Mesenchymal stem cell (in vitro differentiated cells and primary cell): ENCODE results near the gene NHEJ1.

Source experiments
- DNase-seq: peaks from one replicate; pipeline ENCODE4 v3.0.0-alpha.2; 2013
- H2AFZ ChIP-seq: one replicate; pipeline ENCODE4 v1.6.1; 2013; ENCODE audit warnings: low read depth, mild to moderate bottlenecking, control low read depth, inconsistent platforms, low read length, moderate library complexity
- H2AK5ac ChIP-seq: 2 replicates; pipeline ENCODE4 v1.6.1; 2013; ENCODE audit warnings: low read length, moderate library complexity, mild to moderate bottlenecking, inconsistent platforms; ENCODE audit not compliant: severe bottlenecking
- H2BK120ac ChIP-seq: one replicate; pipeline ENCODE4 v1.6.1; 2013; ENCODE audit warnings: low read depth, mild to moderate bottlenecking, inconsistent platforms, low read length, moderate library complexity
- H2BK12ac ChIP-seq, 2 experiments: one replicate each; pipeline ENCODE4 v1.6.1; 2013; ENCODE audit warnings: inconsistent platforms in 2 of 2, low read length in 2 of 2, mild to moderate bottlenecking in 2 of 2, moderate library complexity in 2 of 2, control low read depth in 1 of 2
- H2BK15ac ChIP-seq: one replicate; pipeline ENCODE4 v1.6.1; 2013; ENCODE audit warnings: mild to moderate bottlenecking, low read depth, inconsistent platforms; ENCODE audit not compliant: poor library complexity, severe bottlenecking
- H2BK5ac ChIP-seq: 2 replicates; pipeline ENCODE4 v1.6.1; 2013; ENCODE audit warnings: low read depth, mild to moderate bottlenecking, low read length, control low read depth, inconsistent platforms; ENCODE audit not compliant: poor library complexity, severe bottlenecking
- H3K14ac ChIP-seq, 2 experiments: one replicate each; pipeline ENCODE4 v1.6.1; 2013; ENCODE audit warnings: inconsistent platforms in 2 of 2, low read length in 2 of 2, control low read depth in 1 of 2, mild to moderate bottlenecking in 1 of 2, moderate library complexity in 1 of 2
- H3K18ac ChIP-seq, 2 experiments: one replicate each; pipeline ENCODE4 v1.6.1; 2013; ENCODE audit warnings: inconsistent platforms in 2 of 2, low read length in 2 of 2, control low read depth in 1 of 2, low read depth in 1 of 2, mild to moderate bottlenecking in 1 of 2
- H3K23ac ChIP-seq, 2 experiments: one replicate each; pipeline ENCODE4 v1.6.1; 2013; ENCODE audit warnings: inconsistent platforms in 2 of 2, low read length in 2 of 2, mild to moderate bottlenecking in 2 of 2, moderate library complexity in 2 of 2, control low read depth in 1 of 2
- H3K27ac ChIP-seq: 2 replicates; pipeline ENCODE4 v1.5.1; 2013; ENCODE audit warnings: mild to moderate bottlenecking, moderate library complexity, low read length, control low read depth, inconsistent platforms; ENCODE audit not compliant: poor library complexity, severe bottlenecking
- H3K27me3 ChIP-seq, 2 experiments: 2 replicates each; pipeline versions ENCODE4 v1.6.1 to v1.7.0; 2013; ENCODE audit warnings: low read length in 2 of 2, mild to moderate bottlenecking in 2 of 2, moderate library complexity in 2 of 2, control low read depth in 1 of 2, inconsistent platforms in 1 of 2; ENCODE audit not compliant: control insufficient read depth in 1 of 2, insufficient read depth in 1 of 2
- H3K36me3 ChIP-seq, 2 experiments: 2 replicates each; pipeline versions ENCODE4 v1.6.1 to v1.7.0; 2013; ENCODE audit warnings: low read length in 2 of 2, control low read depth in 1 of 2, inconsistent platforms in 1 of 2, low read depth in 1 of 2, mild to moderate bottlenecking in 1 of 2; ENCODE audit not compliant: insufficient read depth in 2 of 2, control insufficient read depth in 1 of 2
- H3K4ac ChIP-seq, 2 experiments: one replicate each; pipeline ENCODE4 v1.6.1; 2013; ENCODE audit warnings: inconsistent platforms in 2 of 2, low read length in 2 of 2, mild to moderate bottlenecking in 2 of 2, moderate library complexity in 2 of 2, control low read depth in 1 of 2, low read depth in 1 of 2
- H3K4me1 ChIP-seq: 2 replicates; pipeline ENCODE4 v1.6.1; 2013; ENCODE audit warnings: low read depth, low read length, control low read depth; ENCODE audit not compliant: control insufficient read depth, insufficient read depth
- H3K4me2 ChIP-seq: 2 replicates; pipeline ENCODE4 v1.6.1; 2013; ENCODE audit warnings: low read length, mild to moderate bottlenecking, inconsistent platforms; ENCODE audit not compliant: poor library complexity, severe bottlenecking
- H3K4me3 ChIP-seq, 2 experiments: 2 replicates each; pipeline versions ENCODE4 v1.5.1 to v1.7.0; 2013; ENCODE audit warnings: low read length in 2 of 2, mild to moderate bottlenecking in 2 of 2, control low read depth in 1 of 2, low read depth in 1 of 2; ENCODE audit not compliant: insufficient read depth in 1 of 2
- H3K79me1 ChIP-seq: replicated peaks from 2 replicates; pipeline ENCODE4 v1.6.1; 2013; ENCODE audit warnings: mild to moderate bottlenecking, control low read depth, low read length, inconsistent platforms; ENCODE audit not compliant: poor library complexity, severe bottlenecking
- H3K9ac ChIP-seq: 2 replicates; pipeline ENCODE4 v1.7.0; 2013; ENCODE audit warnings: mild to moderate bottlenecking, low read length, moderate library complexity
- H3K9me3 ChIP-seq: 2 replicates; pipeline ENCODE4 v1.7.0; 2013; ENCODE audit warnings: mild to moderate bottlenecking, low read length; ENCODE audit not compliant: control insufficient read depth
- H4K8ac ChIP-seq: one replicate; pipeline ENCODE4 v1.6.1; 2013; ENCODE audit warnings: inconsistent platforms, mild to moderate bottlenecking, low read length, moderate library complexity
- H4K91ac ChIP-seq: one replicate; pipeline ENCODE4 v1.6.1; 2013; ENCODE audit warnings: mild to moderate bottlenecking, low read length, inconsistent platforms
- WGBS: methylation state at CpG from one replicate; pipeline ENCODE4 v1.1.7; 2013; ENCODE audit warnings: mixed read lengths; 5-methylcytosine and 5-hydroxymethylcytosine counted together

NHEJ1 gene

DNA sequence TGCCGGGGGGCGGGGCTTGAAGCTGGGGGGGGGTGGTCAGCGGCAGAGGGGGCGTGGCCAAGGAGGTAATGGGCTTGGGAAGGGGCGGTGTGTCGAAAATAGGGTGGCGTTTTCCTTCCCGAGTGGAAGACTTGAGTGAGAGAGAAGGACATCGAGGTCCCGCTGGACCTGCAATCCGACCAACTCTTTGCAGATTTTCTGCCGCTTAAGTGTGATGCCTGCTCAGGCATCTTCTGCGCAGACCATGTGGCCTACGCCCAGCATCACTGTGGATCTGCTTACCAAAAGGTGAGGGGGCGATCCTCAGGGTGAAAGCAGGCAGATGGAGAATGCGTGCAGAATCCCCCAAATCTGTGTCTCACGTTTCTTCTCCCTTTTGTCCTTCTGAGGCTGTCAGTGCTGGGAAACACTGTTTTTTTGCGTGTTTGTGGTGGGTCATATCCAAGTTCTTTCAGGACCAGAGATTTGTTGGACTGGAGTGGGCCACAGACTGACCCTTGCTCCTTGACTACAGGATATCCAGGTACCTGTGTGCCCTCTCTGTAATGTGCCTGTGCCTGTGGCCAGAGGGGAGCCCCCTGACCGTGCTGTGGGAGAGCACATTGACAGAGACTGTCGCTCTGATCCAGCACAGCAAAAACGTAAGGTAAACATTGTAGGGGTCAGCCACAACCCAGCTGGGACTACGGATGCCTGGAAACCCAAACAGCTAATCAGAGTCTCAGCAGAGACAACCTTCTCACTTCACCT is 46.7 kb upstream of the NHEJ1 start:
- Histone ChIP-seq H2BK15ac (no peak overlapping the region), H2BK5ac (no peak overlapping the region), H3K79me1 (peaks cover 8% of the 10 kb centered on the region), H2AFZ (peak overlapping the region; percentile 20), H3K27ac (peak overlapping the region; percentile 3), H3K4me1 (peaks cover 14% of the 10 kb centered on the region), H3K4me2 (peak overlapping the region; percentile 44), H4K8ac (peak overlapping the region; percentile 57), H2AK5ac (peak overlapping the region; percentile 31), H3K14ac (peak overlapping the region in 1 of 2 experiments; percentile 64), H4K91ac (no peak overlapping the region), H3K27me3 (no peaks in the 10 kb centered on the region), H3K36me3 (peaks cover 33 to 43% of the 10 kb centered on the region in 2 experiments), H2BK12ac (peak overlapping the region; percentile 14 to 81), H3K4ac (peak overlapping the region; percentile 34 to 83), H2BK120ac (peak overlapping the region; percentile 38), H3K9ac (peak overlapping the region; percentile 83), H3K4me3 (peak overlapping the region; percentile 76 to 87), H3K23ac (no peak overlapping the region), H3K18ac (peak overlapping the region in 1 of 2 experiments; percentile 58), H3K9me3 (no peaks in the 10 kb centered on the region)
- 23% methylated on average over 21 of the region's 22 CpGs for WGBS
- DNase-seq, result peak; percentile 43

DNA sequence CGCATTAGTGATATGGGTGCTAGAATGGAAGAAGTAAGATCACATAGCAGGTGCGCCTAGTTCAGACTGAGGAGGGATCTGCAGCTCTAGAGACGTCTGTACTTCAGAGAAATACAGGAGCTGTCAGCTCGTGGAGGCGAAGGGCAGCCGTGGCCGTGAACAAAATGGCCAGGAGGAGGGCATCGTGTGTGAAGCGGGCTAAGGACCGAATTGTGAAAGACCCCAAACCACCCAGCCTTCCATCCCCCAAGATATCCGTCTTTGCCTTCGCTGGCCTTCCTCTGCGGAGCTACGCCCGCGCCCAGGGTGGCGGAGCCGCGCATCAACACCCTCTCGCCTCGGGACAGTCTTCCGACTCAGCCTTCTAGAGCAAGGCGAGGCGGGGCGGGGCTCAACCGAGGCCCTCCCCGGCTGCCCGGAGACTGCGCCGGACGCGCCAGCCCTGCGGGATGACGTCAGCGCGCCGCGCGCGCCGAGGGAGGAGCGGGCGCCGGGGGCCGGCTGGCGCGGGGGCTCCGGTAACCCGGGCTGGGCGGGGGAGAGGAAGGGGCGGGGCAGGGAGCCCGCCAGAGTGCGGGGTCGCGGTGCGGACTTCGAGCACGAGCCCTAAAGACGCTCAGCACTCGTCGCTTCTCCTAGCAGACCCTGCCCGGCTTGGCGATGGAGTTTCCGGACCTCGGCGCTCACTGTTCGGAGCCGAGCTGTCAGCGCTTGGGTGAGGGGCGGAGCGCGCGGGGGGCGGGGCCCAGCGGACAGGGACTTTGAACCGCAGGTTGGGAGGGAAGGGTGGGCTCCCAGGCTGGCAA is 45.9 kb upstream of the NHEJ1 start, which contains the start of gene ZFAND2B:
ZFAND2B (plus strand) TSS at position 455 of the 806 bp plus-strand sequence; CDS start at position 661, 206 bp downstream.
- peak within 1 kb of the TSS; percentile 93 for H2BK15ac ChIP-seq
- peak within 1 kb of the TSS; percentile 46 for H2BK5ac ChIP-seq
- H2AK5ac ChIP-seq, result peak within 1 kb of the TSS; percentile 31
- WGBS, result 1% methylated on average over 56 of the region's 76 CpGs
- H3K79me1 ChIP-seq, result peaks cover 8% of the 10 kb centered on the region
- H3K4me3 ChIP-seq, result peak within 1 kb of the TSS; percentile 76 to 87
- H3K14ac ChIP-seq, result peak within 1 kb of the TSS in 1 of 2 experiments; percentile 64
- peak within 1 kb of the TSS; percentile 89 for H3K27ac ChIP-seq
- peak within 1 kb of the TSS; percentile 62 for H4K91ac ChIP-seq
- DNase-seq, result peak; percentile 92
- H2BK120ac ChIP-seq, result no peak within 1 kb of the TSS
- peak within 1 kb of the TSS; percentile 33 for H4K8ac ChIP-seq
- no peaks in the 10 kb centered on the region for H3K27me3 ChIP-seq
- peak within 1 kb of the TSS; percentile 55 to 83 for H3K4ac ChIP-seq
- H3K18ac ChIP-seq, result peak within 1 kb of the TSS; percentile 67 to 86
- no peaks in the 10 kb centered on the region for H3K9me3 ChIP-seq
- peaks cover 29 to 38% of the 10 kb centered on the region in 2 experiments for H3K36me3 ChIP-seq
- no peak within 1 kb of the TSS for H3K23ac ChIP-seq
- peaks cover 14% of the 10 kb centered on the region for H3K4me1 ChIP-seq
- H2AFZ ChIP-seq, result peak within 1 kb of the TSS; percentile 66
- H3K9ac ChIP-seq, result peak within 1 kb of the TSS; percentile 90
- peak within 1 kb of the TSS; percentile 55 for H3K4me2 ChIP-seq
- H2BK12ac ChIP-seq, result peak within 1 kb of the TSS; percentile 14 to 81

DNA sequence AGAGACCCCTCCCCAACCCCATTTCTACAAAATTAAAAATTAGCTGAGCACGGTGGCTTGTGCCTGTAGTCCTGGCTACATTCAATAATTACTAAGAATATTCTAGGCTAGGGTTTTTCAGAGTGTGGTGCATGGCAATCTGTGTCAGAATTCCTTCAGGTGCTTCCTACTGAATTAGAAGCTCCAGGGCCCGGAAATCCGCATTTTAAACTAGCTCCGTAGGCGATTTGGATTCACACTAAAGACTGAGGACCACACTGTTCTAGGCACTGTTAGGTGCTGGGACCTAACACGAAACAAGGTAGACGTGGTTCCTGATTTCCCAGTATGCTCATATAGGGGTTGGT is 45.3 kb upstream of the NHEJ1 start:
- peak overlapping the region; percentile 55 for H3K4me2 ChIP-seq
- H3K18ac ChIP-seq, result peak overlapping the region in 1 of 2 experiments; percentile 15
- H3K23ac ChIP-seq, result no peak overlapping the region
- peak overlapping the region; percentile 90 for H3K9ac ChIP-seq
- no peak overlapping the region for H2BK15ac ChIP-seq
- peak overlapping the region in 1 of 2 experiments; percentile 2 for H3K4ac ChIP-seq
- peaks cover 29 to 33% of the 10 kb centered on the region in 2 experiments for H3K36me3 ChIP-seq
- H2BK12ac ChIP-seq, result no peak overlapping the region
- H3K4me3 ChIP-seq, result peak overlapping the region in 1 of 2 experiments; percentile 87
- H2AK5ac ChIP-seq, result no peak overlapping the region
- no peak overlapping the region for H4K91ac ChIP-seq
- WGBS, result 32% methylated on average over 6 of the region's 7 CpGs
- no peaks in the 10 kb centered on the region for H3K27me3 ChIP-seq
- H2AFZ ChIP-seq, result peak overlapping the region; percentile 66
- peak overlapping the region in 1 of 2 experiments; percentile 0 for H3K14ac ChIP-seq
- no peak overlapping the region for H4K8ac ChIP-seq
- no peak overlapping the region for H2BK5ac ChIP-seq
- H3K27ac ChIP-seq, result no peak overlapping the region
- no peak for DNase-seq
- peaks cover 14% of the 10 kb centered on the region for H3K4me1 ChIP-seq
- no peaks in the 10 kb centered on the region for H3K9me3 ChIP-seq
- peaks cover 8% of the 10 kb centered on the region for H3K79me1 ChIP-seq
- H2BK120ac ChIP-seq, result no peak overlapping the region

DNA sequence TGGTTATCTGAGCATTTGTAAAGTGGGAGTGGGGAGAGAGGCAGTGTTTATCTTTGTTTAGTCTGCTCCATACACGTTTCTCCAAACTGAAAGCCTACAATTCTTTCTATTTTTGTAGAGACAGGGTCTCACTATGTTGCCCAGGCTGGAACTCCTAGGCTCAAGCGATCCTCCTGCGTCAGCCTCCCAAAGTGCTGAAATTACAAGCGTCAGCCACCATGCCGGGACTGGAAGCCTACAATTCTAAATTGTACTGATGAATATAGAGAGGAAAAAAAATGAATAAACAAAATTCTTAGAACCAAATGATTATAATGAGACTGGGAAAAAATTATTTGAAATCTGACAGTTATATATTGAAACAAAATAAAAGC is 44.5 kb upstream of the NHEJ1 start:
- no peak overlapping the region for H4K91ac ChIP-seq
- H3K4me2 ChIP-seq, result no peak overlapping the region
- no peak overlapping the region for H3K9ac ChIP-seq
- H3K23ac ChIP-seq, result no peak overlapping the region
- H2AK5ac ChIP-seq, result no peak overlapping the region
- WGBS, result 100% methylated on average over 3 of the region's 5 CpGs
- peaks cover 8% of the 10 kb centered on the region for H3K79me1 ChIP-seq
- no peaks in the 10 kb centered on the region for H3K27me3 ChIP-seq
- H3K9me3 ChIP-seq, result no peaks in the 10 kb centered on the region
- peaks cover 21 to 25% of the 10 kb centered on the region in 2 experiments for H3K36me3 ChIP-seq
- H3K4ac ChIP-seq, result no peak overlapping the region
- no peak overlapping the region for H3K4me3 ChIP-seq
- H2BK15ac ChIP-seq, result no peak overlapping the region
- H2BK120ac ChIP-seq, result no peak overlapping the region
- no peak for DNase-seq
- no peak overlapping the region for H2BK12ac ChIP-seq
- no peak overlapping the region for H2BK5ac ChIP-seq
- no peak overlapping the region for H4K8ac ChIP-seq
- no peak overlapping the region for H3K14ac ChIP-seq
- H2AFZ ChIP-seq, result no peak overlapping the region
- H3K4me1 ChIP-seq, result peaks cover 14% of the 10 kb centered on the region
- no peak overlapping the region for H3K18ac ChIP-seq
- no peak overlapping the region for H3K27ac ChIP-seq
